PC-9 (cell line): ENCODE data around the gene HSPBAP1.

Experiments
- EZH2 ChIP-seq: fragments of 200-600 bp; sonication (generic); IDR thresholded peaks from 2 replicates; pipeline ENCODE4 v1.8.0; 2017; ENCODE audit warnings: antibody characterized with exemption, low read depth
- TF ChIP-seq, protein P1 (sequence below): fragments of 200-600 bp; sonication (generic); conservative IDR thresholded peaks from 2 replicates; pipeline ENCODE4 v1.6.1; 2017; ENCODE audit warnings: mixed run types, antibody characterized with exemption, mild to moderate bottlenecking, moderate library complexity

DNA sequence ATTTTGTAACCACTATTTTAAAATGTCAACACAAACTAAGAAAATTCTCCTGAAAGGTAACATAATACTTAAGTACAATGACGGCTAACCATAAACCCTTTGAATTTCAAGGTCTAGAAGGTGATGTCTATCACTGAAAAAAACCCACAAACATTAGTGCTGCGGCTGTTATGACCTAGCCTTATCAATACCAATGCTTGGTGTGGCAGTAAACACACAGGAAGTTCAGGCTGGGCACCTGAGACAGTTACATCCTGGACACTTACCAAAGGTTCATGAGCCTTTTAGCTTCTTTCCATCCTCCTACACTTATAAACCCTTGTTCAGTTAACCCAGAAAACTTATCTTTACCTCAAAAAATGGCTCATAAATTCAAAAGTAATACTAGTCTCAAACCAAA, 5.8 kb downstream of the HSPBAP1 start:
- TF ChIP-seq, protein P1, sequence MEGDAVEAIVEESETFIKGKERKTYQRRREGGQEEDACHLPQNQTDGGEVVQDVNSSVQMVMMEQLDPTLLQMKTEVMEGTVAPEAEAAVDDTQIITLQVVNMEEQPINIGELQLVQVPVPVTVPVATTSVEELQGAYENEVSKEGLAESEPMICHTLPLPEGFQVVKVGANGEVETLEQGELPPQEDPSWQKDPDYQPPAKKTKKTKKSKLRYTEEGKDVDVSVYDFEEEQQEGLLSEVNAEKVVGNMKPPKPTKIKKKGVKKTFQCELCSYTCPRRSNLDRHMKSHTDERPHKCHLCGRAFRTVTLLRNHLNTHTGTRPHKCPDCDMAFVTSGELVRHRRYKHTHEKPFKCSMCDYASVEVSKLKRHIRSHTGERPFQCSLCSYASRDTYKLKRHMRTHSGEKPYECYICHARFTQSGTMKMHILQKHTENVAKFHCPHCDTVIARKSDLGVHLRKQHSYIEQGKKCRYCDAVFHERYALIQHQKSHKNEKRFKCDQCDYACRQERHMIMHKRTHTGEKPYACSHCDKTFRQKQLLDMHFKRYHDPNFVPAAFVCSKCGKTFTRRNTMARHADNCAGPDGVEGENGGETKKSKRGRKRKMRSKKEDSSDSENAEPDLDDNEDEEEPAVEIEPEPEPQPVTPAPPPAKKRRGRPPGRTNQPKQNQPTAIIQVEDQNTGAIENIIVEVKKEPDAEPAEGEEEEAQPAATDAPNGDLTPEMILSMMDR = no peak
- TF ChIP-seq EZH2 = no peak
